ENCODE results near the gene SBF1.

GRCh38 chr22:50500452-50500851, 25.6 kb upstream of the SBF1 start:
- TF ChIP-seq CTCF (IDR thresholded peaks at IDR 0.05) = no peak
- no peak for TF ChIP-seq ZFX (IDR thresholded peaks at IDR 0.05; ENCODE audit: borderline replicate concordance)

Measured in 22Rv1 (cell line).